HG02798 (cell line): Measurements from ENCODE around the gene CA11.

Experiments
- ATAC-seq: cut with Tn5 transposase; IDR thresholded peaks from one replicate; pipeline ENCODE4 v1.9.1; 2021; ENCODE audit warnings: mild to moderate bottlenecking; ENCODE audit not compliant: unreplicated experiment, poor library complexity

The CA11 gene

DNA sequence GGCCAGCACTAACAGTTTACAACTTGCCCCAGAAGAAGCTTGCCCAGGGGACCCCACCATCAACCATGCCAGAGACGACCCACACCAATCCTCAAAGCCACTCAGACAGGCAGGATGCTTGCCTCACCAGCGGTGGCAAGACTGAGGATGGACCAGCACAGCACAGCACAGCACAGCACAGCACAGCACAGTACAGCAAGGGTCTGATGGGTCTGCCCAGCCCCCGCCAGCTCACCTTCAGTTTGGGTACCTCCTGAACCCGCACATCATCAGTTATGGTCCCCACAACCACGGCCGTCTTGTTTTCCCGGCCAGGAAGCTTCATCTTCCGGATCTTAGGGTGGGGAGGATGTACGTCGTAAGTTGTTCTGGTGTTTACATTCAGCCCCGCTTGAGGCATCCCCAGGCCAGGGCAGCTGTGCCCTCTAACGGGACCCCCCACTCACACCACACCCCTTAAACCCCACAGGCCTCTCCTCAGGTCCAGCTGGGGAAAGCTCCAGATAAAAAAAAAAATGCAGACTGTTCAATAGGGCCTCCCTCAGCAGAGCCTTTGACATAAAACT, 29.4 kb downstream of the CA11 start:
- ATAC-seq = no peak

DNA sequence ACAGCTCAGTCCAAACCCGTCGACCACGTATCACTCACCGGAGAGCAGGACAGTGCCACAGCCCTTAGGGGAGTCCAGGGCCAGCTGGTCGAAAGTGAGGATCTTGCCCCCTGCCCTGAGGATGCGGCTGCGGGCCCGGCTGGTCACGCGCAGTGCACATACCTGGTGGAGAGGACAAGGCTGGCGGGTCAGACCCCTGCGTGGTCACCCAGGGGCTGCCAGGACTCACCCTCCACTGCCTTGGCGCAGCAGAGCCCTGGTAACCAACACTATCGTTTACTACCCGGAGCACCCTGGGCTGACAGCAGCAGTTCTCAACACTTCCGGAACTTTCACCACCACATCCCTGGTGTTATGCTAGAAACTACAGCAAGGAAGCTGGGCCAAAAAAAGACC, 29.9 kb downstream of the CA11 start:
- no peak for ATAC-seq

DNA sequence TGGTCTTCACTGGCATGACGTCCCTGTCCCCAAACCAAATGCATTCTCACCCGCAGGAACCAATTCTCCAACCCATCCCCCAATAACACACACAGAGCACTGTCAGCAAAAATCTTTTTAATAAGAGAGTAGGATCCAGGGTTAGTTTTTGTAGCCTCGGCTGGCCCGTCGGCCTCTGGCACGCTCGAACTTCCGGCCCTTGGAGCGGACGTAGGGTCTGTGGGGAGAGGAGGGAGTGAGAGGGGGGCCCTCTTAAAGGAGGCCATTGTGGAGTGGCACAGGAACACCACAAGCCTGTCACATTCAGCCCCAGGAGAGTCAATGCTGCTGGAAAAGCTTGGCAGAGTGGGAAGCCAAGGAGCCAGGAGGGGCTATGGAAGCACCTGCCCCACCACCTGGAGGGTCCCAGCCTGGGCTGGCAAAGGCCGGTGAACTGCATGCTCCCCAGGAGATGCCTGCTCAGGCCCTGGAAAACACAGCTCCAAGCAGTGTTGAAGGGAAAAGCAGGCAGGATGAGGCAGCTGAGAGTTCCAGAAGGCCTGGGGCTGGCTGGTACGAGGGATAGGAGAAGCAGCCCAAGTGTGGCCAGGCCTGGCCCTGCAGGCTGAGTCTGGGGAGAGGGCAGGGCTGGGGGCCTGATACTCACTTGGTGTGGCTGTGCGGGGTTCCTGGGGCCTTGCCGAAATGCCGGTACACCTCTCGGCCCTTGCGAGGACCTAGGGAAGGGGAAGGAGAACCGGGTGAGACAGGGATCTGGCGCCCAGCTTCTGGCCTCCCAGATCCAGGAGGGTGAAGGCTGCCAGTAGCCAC, 30.6 kb downstream of the CA11 start:
- no peak for ATAC-seq

DNA sequence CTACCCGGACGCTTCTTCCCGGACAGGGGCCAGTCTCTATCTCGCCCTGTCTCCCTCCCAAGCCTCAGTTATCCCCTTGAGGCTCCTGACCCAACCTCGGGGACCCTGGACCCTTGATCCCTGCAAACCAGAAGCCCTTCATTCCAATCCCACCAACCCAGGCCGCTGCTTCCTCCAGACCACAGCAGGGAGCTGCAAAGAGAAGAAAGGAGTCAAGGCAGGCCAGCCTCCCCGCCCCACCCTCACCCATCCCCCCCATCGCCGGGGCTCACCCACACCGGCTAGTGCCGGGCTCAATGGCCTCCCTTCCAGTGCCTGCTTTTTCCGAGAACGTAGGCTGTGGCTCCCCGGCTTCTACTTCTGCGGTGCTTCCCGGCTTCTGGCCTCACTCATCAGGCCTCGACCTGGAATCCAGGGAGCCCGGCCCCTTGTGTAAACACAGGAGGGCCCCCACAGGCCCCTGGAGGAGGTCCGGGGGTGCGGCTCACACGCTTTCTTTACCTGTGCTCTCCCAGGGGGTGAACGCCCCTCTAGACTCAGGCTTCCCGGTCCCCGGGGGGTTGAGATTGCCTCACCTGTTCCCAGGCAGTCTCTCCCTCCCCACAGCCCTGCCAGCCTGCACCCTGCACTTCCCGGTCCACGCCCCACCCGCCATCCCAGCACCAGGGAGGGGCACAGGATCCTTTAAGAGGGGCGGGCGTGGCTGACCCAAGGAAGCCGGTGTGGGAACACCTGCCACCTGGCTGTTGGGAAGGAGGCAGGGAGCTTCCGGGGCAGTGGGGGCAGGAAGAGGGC, 31.4 kb downstream of the CA11 start, which contains the start of gene FAM83E:
FAM83E (minus strand) TSS at position 641 of the 795 bp plus-strand sequence. CDS start 1,704 bp downstream, outside the sequence.
- no peak for ATAC-seq

DNA sequence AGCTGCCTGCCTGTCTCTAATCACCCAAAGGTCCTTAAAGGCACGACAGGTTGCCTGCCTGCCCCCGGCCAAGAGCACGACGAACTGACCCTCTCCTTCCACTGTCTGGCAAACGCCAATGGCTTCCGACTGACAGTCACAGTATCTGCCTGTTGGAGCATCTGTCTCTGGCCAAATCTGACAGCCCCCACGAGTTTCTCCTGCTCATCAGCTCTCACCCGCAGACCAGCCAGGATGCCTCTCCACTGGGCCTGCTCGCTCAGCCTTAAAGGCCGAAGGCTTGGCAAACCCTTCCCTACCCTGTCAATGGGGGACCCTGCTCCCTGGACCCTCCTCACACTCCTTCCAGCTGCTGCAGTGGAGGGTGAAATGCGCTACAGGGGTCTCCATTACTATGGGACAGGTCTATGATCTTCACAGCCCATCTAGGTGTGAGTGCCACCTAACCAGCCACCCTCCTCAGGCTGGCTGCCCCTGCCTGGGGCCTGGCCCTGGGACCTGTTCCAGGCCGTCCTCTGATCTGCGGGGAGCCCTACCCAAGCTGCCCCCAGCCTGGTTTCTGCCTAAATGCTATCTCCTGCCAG, 32.0 kb downstream of the CA11 start:
- no peak for ATAC-seq

DNA sequence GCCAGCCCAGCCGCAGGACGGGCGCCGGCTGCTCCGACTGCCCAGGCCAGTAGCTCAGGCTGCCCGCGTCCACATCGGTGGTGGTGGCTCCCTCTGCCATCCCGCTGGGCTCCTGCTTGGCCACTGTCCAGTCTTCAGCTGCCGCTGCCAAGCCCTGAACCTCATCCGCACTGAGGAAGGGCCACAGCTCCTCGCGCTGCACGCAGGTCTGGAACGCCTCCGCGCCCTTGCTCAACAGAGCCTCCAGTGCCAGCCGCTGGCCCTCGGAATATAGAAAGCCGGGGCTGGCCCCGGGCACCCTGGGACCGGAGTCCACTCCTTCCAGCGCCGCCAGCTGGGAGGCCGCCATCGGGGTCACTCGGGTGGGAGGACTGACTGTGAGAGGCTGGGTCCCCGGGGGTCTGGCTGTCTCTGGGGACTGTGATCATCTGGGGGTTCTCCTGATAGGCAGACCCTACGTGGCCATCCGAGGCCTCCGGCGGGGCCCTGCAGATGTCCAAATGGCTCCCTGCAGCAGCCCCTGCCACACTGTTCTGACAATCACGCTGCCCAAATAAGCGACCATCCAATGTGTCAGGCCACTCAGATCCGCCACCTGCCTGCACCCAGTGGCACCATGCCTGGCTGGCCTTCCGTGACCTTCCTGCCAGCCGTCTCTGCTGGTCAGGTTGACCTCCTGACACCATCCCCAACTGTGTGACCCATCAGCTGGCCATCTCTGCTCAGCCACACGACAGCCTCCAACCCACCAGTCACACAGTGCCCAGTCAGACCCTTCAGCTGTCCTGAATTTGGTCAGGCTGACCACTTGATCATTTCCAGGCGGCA, 32.7 kb downstream of the CA11 start:
- ATAC-seq = no peak

DNA sequence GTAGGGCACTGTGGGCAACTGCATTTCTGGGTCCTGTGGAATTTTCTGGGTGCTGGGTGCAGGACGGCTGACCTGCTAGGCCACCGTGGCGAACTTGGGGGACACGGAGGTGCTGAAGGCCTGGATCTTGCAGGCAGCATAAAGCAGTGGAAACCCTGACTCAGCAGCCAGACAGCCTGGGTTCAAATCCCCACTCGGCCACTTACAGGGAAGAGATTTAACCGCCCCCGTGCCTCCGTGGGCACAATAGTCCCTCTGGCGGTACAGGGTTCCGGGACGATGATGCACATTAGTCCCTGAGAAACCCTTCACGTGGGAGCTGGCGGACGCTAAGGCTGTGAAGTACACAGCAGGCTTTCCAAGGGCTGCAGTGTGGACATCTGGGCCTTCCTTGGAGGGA, 34.1 kb downstream of the CA11 start:
- no peak for ATAC-seq

DNA sequence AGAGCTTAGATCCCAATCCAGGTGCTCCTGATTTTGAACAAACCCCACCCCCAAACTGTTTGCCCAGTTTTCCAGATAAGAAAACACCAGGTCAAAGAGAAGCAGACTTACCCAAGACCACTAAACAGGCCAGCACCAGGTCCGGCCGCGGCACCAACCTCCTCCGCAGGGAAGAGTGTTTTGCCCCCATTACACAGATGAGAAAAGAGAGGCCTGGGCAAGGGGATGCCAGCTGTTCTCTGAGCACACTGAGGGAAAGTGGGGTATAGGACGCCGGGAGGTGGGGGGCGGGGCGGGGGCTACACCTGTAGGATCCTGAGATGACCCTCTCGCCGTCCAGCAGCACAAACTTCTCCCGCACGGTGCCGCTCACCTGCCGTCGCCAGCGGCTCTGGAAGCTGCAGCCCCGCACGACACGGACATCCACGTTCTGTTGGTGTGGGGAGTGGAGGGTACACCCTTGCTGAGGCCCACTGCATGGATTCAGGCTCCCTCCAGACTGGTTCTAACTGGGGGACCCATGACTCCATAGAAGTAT, 36.3 kb downstream of the CA11 start:
- no peak for ATAC-seq

DNA sequence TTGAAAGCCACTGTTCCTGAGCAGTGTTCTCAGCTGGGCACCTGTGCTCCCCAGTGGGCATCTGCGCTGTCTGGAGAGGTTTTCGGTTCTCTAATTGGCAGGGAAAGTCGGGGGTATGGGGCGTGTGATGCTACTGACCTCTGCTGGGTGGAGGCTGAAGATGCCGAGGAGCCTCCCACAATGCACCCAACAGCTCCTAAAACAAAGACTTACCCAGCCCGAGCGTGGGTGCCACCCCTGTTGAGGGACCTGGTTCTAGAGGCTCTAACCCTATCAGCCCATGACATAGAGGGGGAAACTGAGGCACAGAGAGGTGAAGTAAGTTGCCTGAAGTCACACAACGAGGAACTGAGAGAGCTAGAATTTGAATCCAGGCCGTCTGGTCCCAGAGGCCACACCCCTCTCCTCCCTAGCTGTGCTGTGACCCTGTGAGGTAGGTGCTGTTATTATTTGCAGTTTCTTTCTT, 37.2 kb downstream of the CA11 start:
- peak; percentile 72 for ATAC-seq

DNA sequence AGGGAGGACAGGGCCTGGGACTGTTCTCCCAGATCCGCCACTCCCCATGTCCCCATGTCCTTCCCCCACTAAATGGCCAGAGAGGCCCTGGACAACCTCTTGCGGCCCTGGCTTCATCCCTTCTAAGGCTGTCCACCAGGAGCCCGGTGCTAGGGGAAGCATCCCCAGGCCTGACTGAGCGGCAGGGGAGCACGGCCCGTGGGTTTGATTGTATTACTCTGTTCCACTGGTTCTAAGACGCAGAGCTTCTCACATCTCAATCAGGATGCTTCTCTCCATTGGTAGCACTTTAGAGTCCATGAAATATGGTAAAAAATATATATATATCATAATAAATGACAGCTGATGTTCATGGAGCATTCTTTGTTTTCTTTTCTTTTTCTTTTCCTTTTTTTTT, 38.6 kb downstream of the CA11 start:
- no peak for ATAC-seq

DNA sequence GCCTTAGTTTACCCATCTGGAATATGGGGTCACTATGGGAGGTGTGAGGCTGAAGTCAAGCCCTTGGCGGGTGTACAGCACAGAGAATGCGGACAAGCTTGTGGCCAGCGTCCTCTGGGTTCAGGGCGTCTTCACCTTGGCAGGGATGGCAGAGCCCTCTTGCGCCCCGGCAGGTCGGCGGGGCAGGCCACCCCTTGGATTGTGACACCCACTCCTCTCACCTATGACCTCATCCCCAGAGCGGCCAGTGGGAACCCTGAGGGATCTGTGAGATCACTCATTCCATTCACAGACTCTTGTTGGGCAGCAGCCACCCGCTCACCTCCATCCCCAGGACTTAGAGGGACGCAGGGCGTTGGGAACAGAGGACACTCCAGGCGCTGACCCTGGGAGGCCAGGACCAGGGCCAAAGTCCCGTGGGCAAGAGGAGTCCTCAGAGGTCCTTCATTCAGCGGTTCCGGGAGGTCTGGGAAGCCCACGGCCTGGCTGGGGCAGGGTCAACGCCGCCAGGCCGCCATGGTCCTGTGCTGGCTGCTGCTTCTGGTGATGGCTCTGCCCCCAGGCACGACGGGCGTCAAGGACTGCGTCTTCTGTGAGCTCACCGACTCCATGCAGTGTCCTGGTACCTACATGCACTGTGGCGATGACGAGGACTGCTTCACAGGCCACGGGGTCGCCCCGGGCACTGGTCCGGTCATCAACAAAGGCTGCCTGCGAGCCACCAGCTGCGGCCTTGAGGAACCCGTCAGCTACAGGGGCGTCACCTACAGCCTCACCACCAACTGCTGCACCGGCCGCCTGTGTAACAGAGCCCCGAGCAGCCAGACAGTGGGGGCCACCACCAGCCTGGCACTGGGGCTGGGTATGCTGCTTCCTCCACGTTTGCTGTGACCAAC, 39.3 kb downstream of the CA11 start, which contains the start of gene SPACA4:
SPACA4 (plus strand) TSS at position 280 of the 896 bp plus-strand sequence; CDS start at position 517, 237 bp downstream.
- no peak for ATAC-seq

DNA sequence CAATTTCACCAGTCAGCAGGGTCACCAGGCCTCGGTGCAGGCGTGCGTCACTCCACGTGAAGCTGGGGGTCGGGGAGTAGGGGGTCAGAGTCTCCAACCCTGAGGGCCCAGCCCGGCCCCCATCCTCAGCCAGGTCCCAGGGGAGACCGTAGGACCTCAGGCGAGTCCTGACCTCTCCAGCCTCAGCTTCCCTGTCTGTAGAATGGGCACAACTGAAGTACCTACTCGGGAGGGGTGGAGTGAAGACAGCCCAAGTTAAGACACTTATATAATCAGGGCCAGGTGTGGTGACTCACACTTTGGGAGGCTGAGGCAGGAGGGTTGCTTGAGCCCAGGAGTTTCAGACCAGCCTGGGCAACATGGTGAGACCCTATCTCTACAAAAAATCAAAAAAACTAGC, 42.1 kb downstream of the CA11 start:
- no peak for ATAC-seq

DNA sequence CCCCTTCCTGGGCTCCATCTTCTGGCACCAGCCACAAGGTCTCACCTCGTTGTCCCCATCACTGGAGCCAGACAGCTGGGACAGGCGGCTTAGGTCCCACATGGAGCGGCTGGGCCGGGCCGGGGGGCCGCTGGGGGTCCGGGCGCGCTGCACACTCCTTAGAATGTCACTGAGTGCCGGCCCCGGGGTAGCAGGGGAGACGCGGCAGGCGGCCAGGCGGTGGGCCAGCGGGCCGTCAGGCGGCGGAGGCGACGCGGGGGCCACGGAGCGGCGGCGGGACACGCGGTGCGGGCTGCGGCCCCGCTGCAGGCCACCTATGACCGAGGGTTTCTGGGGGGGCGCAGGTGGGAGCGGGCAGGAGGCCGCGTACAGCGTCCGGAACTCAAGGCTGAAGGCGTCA, 42.5 kb downstream of the CA11 start:
- no peak for ATAC-seq

DNA sequence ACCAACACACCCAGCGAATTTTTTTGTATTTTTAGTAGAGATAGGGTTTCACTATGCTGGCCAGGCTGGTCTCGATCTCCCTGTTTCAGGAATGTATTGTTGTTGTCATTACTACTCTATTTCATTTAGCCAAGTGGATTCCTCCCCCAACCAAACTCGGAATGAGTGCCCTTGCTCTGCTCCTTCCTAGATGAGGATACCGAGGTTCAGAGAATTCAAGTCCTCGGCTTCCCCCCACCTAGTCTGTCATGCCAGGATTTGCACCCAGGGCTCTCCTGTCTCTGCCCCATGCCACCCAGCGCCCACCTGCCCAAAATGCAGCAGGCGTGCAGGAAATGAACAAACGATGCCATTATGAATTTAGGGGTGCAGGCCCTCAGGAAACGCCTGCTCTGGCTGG, 43.0 kb downstream of the CA11 start:
- no peak for ATAC-seq

DNA sequence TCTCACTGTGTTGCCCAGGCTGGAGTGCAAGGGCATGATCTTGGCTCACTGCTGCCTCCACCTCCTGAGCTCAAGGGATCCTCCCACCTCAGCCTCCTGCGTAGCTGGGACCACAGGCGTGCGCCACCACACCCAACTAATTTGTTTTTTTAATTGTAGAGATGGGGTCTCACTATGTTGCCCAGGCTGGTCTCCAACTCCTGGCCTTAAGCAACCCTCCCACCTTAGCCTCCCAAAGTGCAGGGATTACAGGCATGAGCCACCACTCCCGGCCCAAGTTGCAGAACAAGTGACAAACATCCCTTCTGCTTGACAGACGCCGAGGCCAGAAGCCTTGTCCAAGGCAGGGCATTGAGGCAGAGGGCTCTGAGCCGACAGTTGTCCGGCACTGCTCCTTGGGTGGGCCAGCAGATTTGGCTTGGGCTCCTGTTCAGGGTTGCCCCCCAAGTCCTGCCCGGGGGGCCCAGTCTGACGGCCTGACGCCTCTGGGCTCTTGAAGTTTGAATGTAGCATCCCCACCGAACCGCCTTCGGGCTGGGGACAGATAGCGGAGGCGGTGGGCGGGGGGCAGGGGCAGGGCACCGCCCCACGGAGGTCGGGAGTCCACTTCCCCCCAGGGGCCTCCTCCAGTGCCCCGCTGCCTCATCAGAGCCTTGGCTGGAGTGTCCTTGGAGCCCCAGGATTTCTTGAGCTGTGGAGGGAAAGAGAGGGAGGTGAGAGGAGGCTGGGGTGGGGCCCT, 45.1 kb downstream of the CA11 start:
- ATAC-seq = no peak

DNA sequence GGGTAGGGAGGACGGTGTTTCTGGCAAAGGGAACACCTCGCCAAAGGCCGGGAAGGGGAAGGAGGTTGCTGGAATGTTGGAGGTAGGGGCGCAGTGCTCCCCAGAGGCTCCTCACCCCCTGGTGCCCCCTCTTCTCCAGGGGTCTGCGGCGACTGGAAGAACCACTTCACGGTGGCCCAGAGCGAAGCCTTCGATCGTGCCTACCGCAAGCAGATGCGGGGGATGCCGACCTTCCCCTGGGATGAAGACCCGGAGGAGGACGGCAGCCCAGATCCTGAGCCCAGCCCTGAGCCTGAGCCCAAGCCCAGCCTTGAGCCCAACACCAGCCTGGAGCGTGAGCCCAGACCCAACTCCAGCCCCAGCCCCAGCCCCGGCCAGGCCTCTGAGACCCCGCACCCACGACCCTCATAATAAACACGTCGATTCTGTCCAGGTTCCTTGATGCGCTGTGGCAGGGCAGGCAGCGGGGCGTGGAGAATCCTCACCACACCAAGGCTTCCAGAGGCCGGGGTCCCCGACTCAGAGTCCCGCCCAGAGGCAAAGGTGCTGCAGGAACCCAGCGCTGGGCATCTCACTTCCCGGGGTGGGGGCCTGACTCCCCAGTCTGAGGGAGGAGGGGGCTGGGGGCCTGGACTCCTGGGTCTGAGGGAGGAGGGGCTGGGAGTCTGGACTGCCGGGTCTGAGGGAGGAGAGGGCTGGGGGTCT, 46.8 kb downstream of the CA11 start:
- ATAC-seq = no peak
